GM19240 (cell line): Measurements from ENCODE around the gene SNRNP25.

Source experiments
- DNase-seq: peaks from one replicate; pipeline ENCODE4 v3.0.0; 2011; ENCODE audit warnings: low spot score; ENCODE audit not compliant: insufficient read length

Gene SNRNP25

GRCh38 chr16:62968-63391, 9.4 kb downstream of the SNRNP25 start:
- DNase-seq, result no peak

GRCh38 chr16:63466-63865, 9.8 kb downstream of the SNRNP25 start:
- no peak for DNase-seq

- DNase-seq, result no peak
Measured at GRCh38 chr16:63998-64913, 10.6 kb downstream of the SNRNP25 start.

- no peak for DNase-seq
Measured at GRCh38 chr16:64914-65255, 11.3 kb downstream of the SNRNP25 start.

- peak; percentile 98 for DNase-seq
Measured at GRCh38 chr16:65745-66144, 12.1 kb downstream of the SNRNP25 start.

- no peak for DNase-seq
Measured at GRCh38 chr16:66309-67182, 12.9 kb downstream of the SNRNP25 start.

- no peak for DNase-seq
Measured at GRCh38 chr16:67183-67791, 13.7 kb downstream of the SNRNP25 start.

- no peak for DNase-seq
Measured at GRCh38 chr16:67884-68789, 14.5 kb downstream of the SNRNP25 start.

- DNase-seq, result no peak
Measured at GRCh38 chr16:69181-69580, 15.6 kb downstream of the SNRNP25 start.

- DNase-seq, result no peak
Measured at GRCh38 chr16:71210-71539, 17.5 kb downstream of the SNRNP25 start.

GRCh38 chr16:71540-72401, 18.1 kb downstream of the SNRNP25 start:
- no peak for DNase-seq

GRCh38 chr16:72561-73548, 19.2 kb downstream of the SNRNP25 start, which contains the start of gene RHBDF1:
Gene RHBDF1 (minus strand): TSS chr16:72631. CDS start chr16:65015, 7,616 bp downstream.
- DNase-seq, result no peak

GRCh38 chr16:74051-74746, 20.6 kb downstream of the SNRNP25 start:
- DNase-seq, result no peak

GRCh38 chr16:74747-75334, 21.2 kb downstream of the SNRNP25 start:
- DNase-seq, result no peak

- no peak for DNase-seq
Measured at GRCh38 chr16:75580-76501, 22.2 kb downstream of the SNRNP25 start.

GRCh38 chr16:76535-77272, 23.1 kb downstream of the SNRNP25 start:
- DNase-seq, result peak; percentile 60
